GM18517 (cell line): Measurements from ENCODE around the gene LDLRAD3.
"Not testable (repeated sequence)": the region's sequence is repeated elsewhere in the genome, so short reads cannot be mapped to it uniquely, and the experiment has no call there.

ENCODE experiments used
- ATAC-seq: cut with Tn5 transposase; IDR thresholded peaks from one replicate; pipeline ENCODE4 v1.9.1; 2021; ENCODE audit warnings: mild to moderate bottlenecking, moderate library complexity; ENCODE audit not compliant: unreplicated experiment

The LDLRAD3 gene

GRCh38 chr11:35943713-35944502 is at the start of gene LDLRAD3:
Gene LDLRAD3 (plus strand): TSS chr11:35944062. CDS start chr11:35944099, 37 bp downstream.
- ATAC-seq = no peak

DNA sequence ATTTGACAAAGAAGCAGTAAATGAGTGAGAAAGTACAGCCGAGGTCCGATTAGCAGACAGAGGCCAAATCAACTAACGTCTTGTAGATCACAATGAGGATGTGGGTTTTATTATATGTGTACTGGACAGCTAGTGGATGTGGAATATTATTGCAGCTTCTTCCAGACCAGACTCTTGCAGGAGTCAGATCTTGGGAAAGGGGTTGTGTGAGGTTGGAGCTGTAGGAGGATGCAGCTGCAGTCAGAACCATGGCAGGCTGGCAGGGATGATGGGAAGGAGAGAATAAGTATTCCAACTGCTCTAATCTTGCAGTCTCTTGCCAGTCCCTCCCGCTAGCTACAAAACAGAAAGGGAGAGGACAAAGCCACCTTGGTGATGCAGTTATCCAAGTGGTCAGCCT is 46.8 kb upstream of the LDLRAD3 start:
- no peak for ATAC-seq

DNA sequence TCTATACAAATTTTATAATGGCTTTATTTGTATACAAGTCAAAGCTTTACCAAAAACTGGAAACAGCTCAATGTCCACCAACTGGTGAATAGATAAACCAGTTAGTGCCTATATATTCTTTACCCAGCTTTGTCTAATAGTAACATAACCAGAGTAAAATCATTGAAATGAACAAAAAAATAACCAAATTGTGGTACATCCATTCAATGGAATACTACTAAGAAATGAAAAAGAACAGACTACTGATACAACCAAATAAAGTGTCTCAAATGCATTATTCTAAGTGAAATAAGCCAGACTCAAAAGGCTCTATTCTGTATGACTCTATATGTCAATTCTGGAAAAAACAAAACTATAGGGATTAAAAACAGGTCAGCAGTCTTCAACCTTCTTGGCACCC is 40.9 kb upstream of the LDLRAD3 start:
- no peak for ATAC-seq

GRCh38 chr11:35905646-35906276 is 38.1 kb upstream of the LDLRAD3 start:
- ATAC-seq = no peak

DNA sequence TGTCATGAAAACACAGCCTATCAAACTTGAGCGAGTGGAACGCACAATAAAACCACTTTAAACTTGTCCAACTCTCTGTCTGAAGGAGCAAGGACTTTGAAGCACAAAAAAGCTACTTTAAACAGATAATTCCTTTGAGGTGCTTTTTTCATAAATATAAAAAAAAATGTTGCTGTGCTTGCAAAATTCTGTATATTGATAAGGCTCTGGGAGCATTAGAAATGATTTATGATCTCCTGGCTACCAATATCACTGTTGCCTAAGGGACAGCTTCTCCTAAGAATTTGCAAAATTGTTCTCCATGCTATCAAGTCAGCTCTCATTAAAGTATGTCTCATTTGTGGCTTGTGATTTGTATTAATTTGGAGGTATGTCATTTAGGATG is 37.6 kb upstream of the LDLRAD3 start:
- ATAC-seq = no peak

DNA sequence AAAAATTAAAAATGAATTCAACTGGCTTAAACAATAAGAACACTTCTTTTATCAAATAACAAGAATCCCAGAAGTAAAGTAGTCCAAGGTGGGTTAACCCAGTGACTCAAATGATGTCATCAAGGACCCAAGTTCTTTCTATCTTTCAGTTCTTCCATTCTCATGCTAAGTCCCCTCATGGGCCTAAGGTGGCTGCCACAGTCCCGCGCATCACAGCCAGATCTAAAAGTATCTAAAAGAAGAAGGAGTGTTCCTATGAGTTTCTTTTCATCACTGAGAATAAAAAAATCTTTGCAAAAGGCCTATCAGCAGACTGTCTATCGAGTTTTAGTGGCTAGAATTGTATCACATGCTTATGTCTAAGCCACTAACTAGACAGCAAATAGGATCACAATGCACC is 37.2 kb upstream of the LDLRAD3 start:
- no peak for ATAC-seq

- ATAC-seq = peak; percentile 85
Observed at GRCh38 chr11:35907648-35908431, 36.0 kb upstream of the LDLRAD3 start.

DNA sequence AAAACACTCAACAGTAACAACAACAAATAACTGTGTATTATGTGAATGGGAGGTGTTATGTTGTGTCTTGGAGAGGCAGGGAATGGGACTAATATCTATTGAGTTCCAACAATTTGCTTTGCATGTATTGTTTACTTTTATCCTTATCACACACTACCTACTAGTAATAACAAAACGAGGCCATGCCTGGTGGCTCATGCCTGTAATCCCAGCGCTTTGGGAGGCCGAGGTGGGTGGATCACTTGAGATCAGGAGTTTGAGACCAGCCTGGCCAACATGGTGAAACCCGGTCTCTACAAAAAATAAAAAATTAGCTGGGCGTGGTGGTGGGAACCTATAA is 35.5 kb upstream of the LDLRAD3 start:
- ATAC-seq = not testable (repeated sequence)

DNA sequence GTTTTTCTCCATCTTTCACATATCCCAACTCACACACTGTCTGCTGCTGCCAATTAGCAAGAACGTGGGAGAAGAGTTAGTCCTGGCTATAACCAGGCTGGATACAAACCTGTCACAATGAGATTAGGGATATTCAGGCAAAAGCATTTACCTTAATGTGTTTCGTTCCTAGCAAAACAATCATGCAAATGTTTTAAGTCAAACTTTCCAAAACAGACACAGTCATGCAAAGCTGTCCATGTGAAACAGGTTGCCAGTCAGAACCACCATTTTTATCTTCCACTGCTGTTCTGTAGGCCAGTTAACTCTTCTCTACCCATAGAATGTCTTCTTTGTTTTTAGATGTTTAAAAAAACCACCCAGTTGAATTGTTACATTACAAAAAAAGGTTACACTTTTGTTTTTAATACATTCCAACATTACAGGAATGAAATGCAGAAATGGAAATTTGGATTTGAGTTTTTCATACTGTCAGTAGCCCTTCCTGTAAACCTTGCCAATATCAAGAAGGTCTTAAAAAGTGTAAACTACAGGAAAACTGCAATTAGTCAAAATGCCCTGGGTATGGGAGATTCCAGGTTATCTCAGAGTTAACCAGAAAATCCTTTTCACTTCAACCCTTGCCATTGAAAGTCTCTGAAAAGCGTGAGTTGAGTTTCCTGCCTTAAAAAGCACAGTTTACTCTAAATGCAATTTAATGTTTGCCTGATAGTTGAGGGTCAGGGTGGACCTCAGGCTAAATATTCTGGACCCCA is 34.2 kb upstream of the LDLRAD3 start:
- ATAC-seq = no peak

DNA sequence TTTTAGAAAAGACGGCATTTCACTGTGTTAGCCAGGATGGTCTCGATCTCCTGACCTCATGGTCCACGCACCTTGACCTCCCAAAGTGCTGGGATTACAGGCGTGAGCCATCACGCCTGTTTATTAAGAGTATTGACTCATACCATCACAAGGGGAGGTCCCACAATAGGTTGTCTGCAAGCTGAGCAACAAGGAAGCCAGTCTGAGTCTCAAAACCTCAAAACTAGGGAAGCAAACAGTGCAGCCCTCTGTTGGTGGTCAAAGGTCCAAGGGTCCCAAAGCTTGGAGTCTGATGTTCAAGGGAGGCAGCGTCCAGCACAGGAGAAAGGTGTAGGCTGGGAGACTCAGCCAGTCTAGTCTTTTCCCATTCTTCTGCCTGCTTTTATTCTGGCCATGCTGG is 32.8 kb upstream of the LDLRAD3 start:
- no peak for ATAC-seq

DNA sequence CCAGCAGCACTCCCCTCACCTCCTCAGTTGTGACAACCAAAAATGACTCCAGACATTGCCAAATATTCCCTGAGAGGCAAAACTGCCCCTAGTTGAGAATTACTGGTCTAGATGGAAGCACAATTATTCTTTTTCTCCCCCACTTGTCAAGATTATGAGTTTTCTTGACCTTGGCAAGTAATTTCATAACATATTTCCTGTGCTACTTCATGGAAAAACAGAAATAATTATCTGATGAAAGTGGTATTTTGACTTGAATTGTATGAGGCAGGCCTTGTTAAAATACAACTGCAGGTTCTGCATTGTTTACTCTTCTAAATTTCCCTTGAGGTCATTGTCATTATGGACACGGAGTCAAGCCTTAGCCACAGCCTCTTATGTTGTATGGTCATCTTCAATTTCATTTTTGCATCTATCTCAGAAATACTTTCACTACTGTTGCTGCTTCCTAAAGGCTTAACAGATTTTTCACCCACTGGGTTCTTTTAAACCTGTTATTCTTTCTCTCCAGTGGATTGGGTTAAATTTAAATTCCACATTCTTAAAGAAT is 32.2 kb upstream of the LDLRAD3 start:
- ATAC-seq = no peak

GRCh38 chr11:35912436-35912835 is 31.4 kb upstream of the LDLRAD3 start:
- ATAC-seq = not testable (repeated sequence)

DNA sequence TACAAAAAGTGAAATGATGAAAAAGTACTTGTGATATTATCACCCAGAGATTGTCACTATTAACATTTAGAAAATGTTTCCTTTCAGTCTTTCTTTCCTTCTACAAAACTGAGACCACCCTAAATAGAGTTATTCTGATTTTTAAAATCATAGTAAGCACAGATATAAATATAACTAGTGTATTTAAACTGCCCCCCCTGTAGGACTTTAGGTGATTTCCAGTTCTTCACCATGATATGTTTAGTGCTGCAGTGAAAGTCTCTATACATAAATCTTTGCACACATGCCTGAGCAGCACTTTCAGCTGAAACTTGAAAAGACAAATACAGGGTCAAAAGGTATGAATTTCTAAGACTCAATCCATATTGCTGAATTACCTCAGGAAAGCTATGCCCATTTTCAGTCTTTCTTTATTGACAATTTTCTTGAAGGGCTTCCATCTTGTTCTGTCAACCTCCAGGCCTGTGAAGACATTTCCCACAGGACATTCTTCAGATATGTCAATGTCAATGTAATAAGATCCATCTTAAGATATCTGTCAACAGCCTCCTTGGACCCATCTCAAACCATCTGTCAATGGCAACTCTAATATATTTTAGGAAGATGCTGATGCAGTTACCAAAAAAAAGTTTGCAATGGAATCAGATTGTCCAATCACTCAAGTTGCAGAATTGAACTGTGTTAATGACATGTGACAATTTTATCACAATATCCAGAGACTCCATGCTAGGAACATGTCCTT is 30.8 kb upstream of the LDLRAD3 start:
- no peak for ATAC-seq

- no peak for ATAC-seq
Observed at GRCh38 chr11:35914816-35915215, 29.0 kb upstream of the LDLRAD3 start.

- ATAC-seq = no peak
Observed at GRCh38 chr11:35916270-35916669, 27.6 kb upstream of the LDLRAD3 start.

GRCh38 chr11:35917676-35918075 is 26.2 kb upstream of the LDLRAD3 start:
- ATAC-seq = no peak

DNA sequence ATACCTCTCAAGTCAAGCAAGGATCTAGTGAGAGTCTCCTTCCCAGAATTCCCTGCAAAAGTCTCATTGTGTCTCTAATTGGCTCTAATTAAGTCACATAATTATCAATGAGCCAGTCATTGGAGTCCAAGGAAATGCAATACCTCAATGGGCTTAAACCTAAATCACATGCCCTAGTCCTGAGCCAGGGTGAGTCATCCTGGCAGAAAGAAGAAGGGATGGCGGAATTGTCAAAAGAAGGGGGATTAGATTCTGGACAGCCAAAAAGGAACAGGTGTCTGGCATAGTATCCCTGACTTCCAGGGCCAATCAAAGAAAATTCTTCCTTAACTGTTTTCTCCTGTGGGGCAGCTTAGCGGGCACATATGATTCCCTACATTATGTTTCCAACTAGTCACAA is 25.1 kb upstream of the LDLRAD3 start:
- ATAC-seq = no peak

GRCh38 chr11:35919244-35919643 is 24.6 kb upstream of the LDLRAD3 start:
- no peak for ATAC-seq

DNA sequence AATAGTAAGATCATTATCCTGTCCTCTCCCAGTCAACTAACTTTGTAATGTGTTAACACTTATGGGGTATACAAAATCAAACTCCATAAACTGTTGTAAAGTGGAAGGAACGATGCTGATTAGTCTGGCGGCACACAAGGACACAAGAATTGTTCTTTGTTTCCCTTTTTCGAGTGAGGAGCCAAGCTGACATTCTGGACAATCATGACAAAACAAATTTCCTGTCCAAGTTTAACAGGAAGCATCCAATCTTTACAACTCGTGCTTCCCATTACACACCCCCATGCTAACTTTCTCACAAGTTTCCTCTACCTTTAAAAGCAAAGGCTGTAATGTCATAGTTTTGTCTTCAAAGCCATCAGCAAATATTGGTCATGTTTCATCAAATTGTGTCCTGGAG is 20.4 kb upstream of the LDLRAD3 start:
- ATAC-seq = no peak

DNA sequence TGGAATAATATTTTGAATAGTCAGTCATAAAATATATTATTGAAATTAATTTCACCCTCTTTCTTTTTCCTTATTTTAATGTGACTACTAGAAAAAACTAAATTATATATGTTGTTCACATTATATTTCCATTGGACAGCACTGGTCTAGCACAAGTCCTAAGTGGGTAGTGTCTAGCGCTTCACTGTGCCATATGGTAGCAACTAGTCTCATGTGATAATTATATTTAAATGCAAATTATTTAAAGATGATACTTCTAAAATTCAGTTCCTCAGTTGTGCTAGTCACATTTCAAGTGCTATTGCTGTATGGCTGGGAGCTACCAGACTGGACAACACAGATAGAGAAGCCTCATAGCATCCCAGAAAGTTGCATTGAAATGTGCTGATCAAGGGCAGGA is 19.1 kb upstream of the LDLRAD3 start:
- no peak for ATAC-seq
